HG03442 (cell line): ENCODE measurements around the gene RBM26.
"Not testable (repeated sequence)": the region's sequence is repeated elsewhere in the genome, so short reads cannot be mapped to it uniquely, and the experiment has no call there.

Experiments used
- ATAC-seq: cut with Tn5 transposase; IDR thresholded peaks from one replicate; pipeline ENCODE4 v1.9.1; 2021; ENCODE audit warnings: mild to moderate bottlenecking, moderate library complexity; ENCODE audit not compliant: unreplicated experiment

The RBM26 gene

GRCh38 chr13:79389026-79389425 lies 17.0 kb downstream of the RBM26 start:
- no peak for ATAC-seq

- ATAC-seq = no peak
Measured at GRCh38 chr13:79387853-79388252, 18.2 kb downstream of the RBM26 start.

- ATAC-seq = peak; percentile 9
Measured at GRCh38 chr13:79386125-79386826, 19.8 kb downstream of the RBM26 start.

- peak; percentile 96 for ATAC-seq
Measured at GRCh38 chr13:79385694-79386093, 20.4 kb downstream of the RBM26 start.

- ATAC-seq = no peak
Measured at GRCh38 chr13:79384022-79384610, 21.9 kb downstream of the RBM26 start.

GRCh38 chr13:79382545-79383275 lies 23.3 kb downstream of the RBM26 start:
- peak; percentile 33 for ATAC-seq

GRCh38 chr13:79380997-79381396 lies 25.1 kb downstream of the RBM26 start:
- ATAC-seq = no peak

GRCh38 chr13:79379274-79379673 lies 26.8 kb downstream of the RBM26 start:
- ATAC-seq = no peak

- ATAC-seq = no peak
Measured at GRCh38 chr13:79376843-79377242, 29.2 kb downstream of the RBM26 start.

GRCh38 chr13:79374578-79374977 lies 31.5 kb downstream of the RBM26 start:
- ATAC-seq = no peak

- no peak for ATAC-seq
Measured at GRCh38 chr13:79373916-79374315, 32.1 kb downstream of the RBM26 start.

- ATAC-seq = no peak
Measured at GRCh38 chr13:79369226-79369625, 36.8 kb downstream of the RBM26 start.

GRCh38 chr13:79365981-79366380 lies 40.1 kb downstream of the RBM26 start:
- no peak for ATAC-seq

GRCh38 chr13:79361299-79361698 lies 44.8 kb downstream of the RBM26 start:
- ATAC-seq = no peak

- no peak for ATAC-seq
Measured at GRCh38 chr13:79360095-79360494, 46.0 kb downstream of the RBM26 start.

- ATAC-seq = no peak
Measured at GRCh38 chr13:79359064-79359463, 47.0 kb downstream of the RBM26 start.

GRCh38 chr13:79354285-79354684 lies 51.8 kb downstream of the RBM26 start:
- no peak for ATAC-seq

GRCh38 chr13:79353693-79354092 lies 52.4 kb downstream of the RBM26 start:
- ATAC-seq = no peak

GRCh38 chr13:79352107-79352506 lies 53.9 kb downstream of the RBM26 start:
- no peak for ATAC-seq

- ATAC-seq = not testable (repeated sequence)
Measured at GRCh38 chr13:79349608-79350007, 56.4 kb downstream of the RBM26 start.

- ATAC-seq = no peak
Measured at GRCh38 chr13:79349011-79349410, 57.0 kb downstream of the RBM26 start.

- ATAC-seq = no peak
Measured at GRCh38 chr13:79346300-79346914, 59.6 kb downstream of the RBM26 start.
